Femur (tissue), 1 donor: ENCODE measurements around the gene DPH1.

ENCODE experiments used
- DNase-seq: peaks from one replicate; pipeline ENCODE4 v3.0.0-alpha.2; 2017

DPH1 gene

DNA sequence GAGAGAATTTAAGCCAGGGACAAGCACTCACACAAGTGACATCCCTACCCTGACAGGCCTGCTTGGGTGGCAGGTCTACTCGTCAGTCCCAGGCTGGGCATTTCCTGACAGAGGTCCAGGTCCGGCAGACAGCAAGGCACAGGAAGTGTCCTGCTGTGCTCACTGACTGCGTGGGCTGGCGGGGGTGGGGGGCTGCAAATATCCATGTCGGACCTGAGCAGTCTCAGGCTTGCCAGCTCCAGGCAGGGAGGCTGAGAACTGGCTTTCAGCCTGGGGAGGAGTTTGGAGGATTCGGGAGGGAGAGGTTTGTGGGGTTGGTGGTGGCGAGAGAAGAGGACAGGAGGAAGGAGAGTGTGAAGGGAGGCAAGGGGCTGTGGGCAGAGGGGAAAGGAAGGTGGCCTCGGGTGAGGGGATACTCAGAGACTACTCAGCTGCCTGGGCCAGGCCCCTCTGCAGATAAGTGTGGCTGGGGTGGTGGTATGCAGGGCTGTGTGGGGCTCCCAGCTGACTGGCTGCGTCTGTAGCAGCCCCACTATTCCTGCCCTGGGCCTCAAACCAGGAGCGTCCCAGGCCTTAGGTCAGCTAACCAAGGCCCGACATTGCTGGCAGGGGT, 32.7 kb downstream of the DPH1 start:
- DNase-seq = peak; percentile 66

- DNase-seq = peak; percentile 34
These were observed 33.6 kb downstream of the DPH1 start for GRCh38 chr17:2063261-2064146.

DNA sequence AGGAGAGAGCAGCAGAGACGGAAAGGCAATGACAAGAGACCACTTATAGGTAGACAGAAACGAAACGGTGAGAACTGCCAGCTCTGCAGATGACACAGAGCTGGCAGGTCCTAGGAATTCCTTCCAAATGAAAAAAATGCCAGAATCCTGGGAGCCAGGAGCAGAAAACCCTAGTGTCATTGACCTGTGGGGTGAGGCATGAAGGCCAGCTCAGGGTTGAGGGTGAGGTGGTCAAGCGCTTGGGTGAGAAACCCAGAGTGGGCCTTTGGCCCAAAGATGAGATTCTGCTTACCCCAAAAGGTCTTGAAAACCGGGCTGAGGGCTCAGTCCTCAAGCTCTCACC, 34.2 kb downstream of the DPH1 start:
- DNase-seq = peak; percentile 19

- DNase-seq = peak; percentile 45
These were observed 34.6 kb downstream of the DPH1 start for GRCh38 chr17:2064520-2064971.

DNA sequence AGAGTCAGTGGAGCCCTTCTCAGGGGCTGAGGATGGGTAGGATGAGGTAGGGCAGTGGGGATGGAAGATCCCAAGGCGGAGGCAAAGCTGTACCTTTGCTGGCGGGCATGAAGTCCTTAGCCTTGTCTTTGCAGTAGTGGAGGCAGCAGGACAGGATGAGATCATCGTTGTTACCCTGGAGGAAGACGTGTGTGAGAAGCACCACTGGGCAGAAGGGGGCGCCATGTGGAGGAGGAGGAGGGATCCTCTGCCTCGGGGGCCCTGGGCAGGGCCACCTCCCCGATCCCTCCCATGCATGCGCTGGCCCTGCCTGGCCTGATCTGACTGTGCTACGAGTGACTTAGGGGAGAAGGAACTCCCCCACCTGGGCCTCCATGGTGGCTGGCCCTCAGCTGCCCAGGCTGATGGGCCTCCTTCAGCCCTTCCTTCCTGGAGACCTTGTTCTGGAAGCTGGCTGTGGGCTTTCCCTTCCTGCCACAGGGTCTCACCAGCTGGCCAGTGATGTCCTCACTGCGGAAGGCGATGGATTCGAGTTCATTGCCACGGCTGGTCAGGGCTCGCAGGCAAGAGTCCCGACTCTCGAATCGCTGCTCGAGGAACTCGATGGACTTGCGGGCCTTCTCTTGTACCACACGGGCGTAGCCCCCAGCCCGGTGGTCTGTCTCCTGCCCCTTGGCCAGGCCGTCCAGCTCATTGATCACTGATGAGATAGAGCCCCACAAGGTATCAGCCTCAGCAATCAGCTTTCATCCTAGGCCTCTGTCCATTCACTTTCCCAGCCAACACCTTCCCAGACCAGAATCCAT, 35.2 kb downstream of the DPH1 start:
- DNase-seq = peak; percentile 69

DNA sequence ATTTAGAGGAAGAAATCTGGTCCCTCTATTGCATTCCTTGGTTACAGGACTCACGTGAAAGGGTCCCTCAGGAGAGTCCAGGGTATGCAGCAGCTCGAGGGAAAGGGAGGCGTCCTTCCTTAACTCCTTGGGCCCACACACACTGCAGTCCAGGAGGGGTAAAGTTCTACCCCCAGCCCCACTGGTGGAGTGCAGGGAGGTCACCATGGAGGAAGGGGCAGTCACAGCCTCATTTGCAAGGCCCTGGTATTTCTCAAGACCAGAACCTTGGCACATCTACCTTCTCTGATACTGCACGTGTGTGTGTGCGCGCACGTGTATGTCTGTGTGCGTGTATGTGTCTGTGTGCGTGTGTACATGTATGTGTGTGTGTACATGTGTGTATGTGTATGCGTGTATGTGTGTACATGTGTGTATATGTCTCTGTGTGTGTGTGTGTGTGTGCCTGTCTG, 36.0 kb downstream of the DPH1 start:
- no peak for DNase-seq

DNA sequence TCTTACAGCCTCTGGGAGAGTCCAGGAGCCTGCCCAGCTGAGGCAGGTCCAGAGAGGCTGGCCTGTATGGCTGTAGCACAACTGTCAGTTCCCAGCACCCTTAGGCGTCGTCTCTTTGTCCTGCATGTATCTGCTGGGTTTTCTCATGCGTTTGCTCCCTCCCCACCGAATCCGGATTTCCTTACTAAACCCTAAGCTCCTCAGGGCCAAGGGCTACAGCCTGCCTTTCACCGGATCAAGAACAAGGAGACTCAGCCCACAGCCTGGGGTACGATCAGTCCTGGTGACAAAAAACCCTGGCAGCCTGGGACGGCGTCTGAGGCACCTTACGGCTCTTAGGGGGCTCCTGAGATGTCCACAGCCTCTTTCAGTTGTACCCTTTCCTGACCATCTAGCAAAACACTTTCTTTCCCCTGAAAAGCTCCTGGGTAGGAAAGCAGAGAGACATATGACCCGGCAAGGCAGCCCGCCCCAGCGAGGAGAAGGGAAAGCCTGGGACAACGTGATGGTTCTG, 37.2 kb downstream of the DPH1 start:
- peak; percentile 26 for DNase-seq

GRCh38 chr17:2067608-2068024, 37.7 kb downstream of the DPH1 start:
- DNase-seq = peak; percentile 53

DNA sequence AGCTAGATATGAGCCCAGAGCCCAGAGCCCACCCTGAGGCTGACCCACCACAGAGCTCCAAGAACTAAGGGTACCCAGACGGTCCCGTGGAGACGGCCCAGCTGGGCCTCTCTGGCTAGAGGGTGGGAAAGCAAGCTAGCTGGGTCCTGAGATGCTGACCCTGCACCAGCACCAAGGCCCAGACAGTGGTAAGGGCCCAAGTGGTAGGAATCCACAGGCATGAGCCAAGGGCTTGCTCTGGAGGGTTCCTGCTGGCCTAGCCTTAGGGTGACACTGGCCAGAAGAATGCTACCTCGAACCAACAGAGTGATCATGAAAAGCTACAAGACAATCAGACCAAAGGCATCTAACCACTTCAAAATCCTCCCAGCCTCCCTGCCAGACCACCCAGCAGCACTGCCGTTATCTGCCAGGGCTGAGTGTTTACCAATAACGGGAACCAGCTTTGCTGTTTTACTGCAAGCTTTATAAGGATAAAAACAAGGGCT, 38.1 kb downstream of the DPH1 start:
- DNase-seq = peak; percentile 48

- DNase-seq = peak; percentile 42
These were observed 38.6 kb downstream of the DPH1 start for GRCh38 chr17:2068519-2069051.

DNA sequence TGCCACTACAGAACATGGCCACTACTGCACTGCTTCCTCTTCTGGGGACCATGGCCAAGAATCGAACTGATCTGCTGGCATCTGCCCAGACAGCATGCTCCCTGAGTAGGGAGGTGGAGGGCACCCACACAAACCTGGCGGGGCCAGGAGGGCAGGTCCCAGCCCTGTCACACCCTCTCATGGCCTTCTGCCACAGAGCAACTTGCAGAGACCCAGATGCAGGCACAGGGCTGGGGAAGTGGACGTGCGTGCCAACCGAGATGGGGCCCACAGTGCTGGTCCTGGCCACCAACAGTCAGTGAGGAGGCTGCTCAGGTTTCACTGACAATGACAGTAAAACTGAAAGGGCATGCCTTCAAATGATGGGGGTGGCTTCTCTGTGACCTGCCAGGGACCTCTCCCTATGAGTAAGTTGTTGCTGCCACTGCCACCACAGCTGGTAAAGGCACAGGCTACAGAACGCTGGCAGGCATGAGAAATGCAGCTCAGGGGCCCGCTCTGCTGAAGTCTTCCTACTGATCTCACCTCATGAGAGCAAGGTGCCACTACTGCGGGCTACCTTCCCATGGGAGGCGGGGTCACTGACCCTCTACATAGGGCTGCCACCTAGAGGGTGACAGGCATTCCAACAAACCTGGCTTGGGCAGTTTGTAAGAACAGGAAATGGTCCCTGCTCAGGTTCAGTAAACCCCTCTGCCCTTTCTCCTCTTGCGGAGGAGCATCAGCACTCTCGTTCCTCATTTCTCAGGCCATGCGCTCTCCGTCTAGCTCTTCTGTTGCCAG, 40.5 kb downstream of the DPH1 start:
- DNase-seq = peak; percentile 25

- DNase-seq = no peak
These were observed 41.1 kb downstream of the DPH1 start for GRCh38 chr17:2071024-2071385.

- peak; percentile 56 for DNase-seq
These were observed 41.7 kb downstream of the DPH1 start for GRCh38 chr17:2071455-2072281.

DNA sequence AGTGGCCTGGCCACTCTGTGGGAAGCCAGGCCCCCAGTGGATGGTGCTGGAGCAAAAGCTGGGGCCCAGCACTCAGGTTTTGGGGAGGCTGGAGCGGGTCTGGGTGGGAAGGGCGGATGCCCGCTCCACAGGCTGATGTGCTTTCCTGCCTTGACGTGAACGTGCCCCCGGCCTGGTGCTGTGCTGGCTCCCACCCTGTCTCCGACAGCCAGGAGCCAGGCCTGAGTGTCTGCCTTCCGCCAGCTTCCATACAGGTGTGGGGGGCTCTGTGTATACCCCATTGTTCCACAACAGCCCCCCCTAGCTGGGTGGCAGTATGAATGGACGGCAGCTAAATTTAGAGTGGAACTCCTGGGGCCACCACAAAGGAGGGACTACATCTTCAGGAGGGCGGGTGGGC, 45.0 kb downstream of the DPH1 start:
- no peak for DNase-seq

GRCh38 chr17:2075336-2076086, 45.6 kb downstream of the DPH1 start:
- DNase-seq = peak; percentile 90

GRCh38 chr17:2076087-2076984, 46.4 kb downstream of the DPH1 start:
- DNase-seq = peak; percentile 62

DNA sequence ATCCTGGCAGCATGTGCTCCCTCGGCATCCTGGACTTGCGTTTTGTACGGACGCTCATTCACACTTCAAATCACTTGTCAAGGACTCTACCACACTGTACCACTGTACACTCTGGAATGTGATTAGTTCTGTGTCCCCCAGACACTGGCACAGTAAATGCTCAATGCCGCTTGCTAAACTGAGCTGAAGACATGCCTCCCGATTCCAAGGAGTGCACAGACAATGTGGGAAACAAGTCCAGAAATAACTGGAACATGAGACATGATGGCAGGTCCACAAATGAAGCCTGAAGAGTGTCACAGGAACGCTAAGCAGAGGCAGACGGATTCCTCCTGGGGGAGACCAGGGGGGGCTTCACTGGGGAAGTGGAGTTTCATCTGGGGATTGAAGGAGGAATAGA, 47.1 kb downstream of the DPH1 start:
- DNase-seq = no peak

- DNase-seq = no peak
These were observed 51.6 kb downstream of the DPH1 start for GRCh38 chr17:2081564-2081963.
